OCI-LY7 (cell line): ENCODE results near the gene SIN3B.

Experiments
- EZH2phosphoT487 ChIP-seq: fragments of 200-600 bp; sonication (generic); IDR thresholded peaks from 2 replicates; pipeline ENCODE4 v1.6.1; 2018; ENCODE audit warnings: low read depth, borderline replicate concordance, mild to moderate bottlenecking, mixed run types, antibody characterized with exemption, low read length, moderate library complexity, mixed read lengths
- TF ChIP-seq, protein P1 (sequence below): fragments of 200-600 bp; sonication (generic); conservative IDR thresholded peaks from 2 replicates; pipeline ENCODE4 v1.5.1; 2014; ENCODE audit warnings: mild to moderate bottlenecking, antibody characterized with exemption, low read length, moderate library complexity, mixed read lengths

DNA sequence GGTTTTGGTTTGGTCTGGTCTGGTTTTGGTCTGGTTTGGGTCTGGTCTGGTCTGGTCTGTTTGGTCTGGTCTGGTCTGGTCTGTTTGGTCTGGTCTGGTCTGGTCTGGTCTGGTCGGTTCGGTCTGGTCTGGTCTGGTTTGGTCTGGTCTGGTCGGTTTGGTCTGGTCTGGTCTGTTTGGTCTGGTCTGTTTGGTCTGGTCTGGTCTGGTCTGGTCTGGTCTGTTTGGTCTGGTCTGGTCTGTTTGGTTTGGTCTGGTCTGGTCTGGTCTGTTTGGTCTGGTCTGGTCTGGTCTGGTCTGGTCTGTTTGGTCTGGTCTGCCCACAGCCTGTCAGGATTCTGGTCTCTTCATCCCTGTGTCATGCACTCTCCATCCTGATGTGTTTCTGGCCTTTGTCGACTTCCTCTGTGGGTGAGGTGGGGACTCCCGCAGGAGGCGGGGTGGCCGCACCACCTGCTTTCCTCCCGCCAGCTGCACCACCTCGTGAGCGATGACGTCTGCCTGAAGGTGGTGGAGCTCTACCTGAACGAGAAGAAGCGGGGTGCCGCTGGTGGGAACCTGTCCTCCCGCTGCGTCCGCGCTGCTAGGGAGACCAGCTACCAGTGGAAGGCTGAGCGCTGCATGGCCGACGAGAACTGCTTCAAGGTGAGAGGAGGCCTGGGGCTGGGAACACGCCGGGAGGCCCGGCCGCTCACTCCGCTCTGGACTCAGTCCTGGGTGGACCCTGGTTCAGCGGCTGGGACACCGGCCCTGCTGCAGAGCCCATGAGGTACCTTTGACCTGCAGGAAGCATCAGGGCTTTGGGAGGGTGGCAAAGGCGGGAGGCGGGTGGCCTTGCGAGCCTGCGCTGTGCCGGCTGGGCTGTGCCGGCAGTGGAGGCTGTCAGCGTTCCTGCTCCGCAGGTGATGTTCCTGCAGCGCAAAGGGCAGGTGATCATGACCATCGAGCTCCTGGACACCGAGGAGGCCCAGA lies 46.7 kb downstream of the SIN3B start:
- TF ChIP-seq, protein P1, sequence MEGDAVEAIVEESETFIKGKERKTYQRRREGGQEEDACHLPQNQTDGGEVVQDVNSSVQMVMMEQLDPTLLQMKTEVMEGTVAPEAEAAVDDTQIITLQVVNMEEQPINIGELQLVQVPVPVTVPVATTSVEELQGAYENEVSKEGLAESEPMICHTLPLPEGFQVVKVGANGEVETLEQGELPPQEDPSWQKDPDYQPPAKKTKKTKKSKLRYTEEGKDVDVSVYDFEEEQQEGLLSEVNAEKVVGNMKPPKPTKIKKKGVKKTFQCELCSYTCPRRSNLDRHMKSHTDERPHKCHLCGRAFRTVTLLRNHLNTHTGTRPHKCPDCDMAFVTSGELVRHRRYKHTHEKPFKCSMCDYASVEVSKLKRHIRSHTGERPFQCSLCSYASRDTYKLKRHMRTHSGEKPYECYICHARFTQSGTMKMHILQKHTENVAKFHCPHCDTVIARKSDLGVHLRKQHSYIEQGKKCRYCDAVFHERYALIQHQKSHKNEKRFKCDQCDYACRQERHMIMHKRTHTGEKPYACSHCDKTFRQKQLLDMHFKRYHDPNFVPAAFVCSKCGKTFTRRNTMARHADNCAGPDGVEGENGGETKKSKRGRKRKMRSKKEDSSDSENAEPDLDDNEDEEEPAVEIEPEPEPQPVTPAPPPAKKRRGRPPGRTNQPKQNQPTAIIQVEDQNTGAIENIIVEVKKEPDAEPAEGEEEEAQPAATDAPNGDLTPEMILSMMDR, result no peak
- TF ChIP-seq EZH2phosphoT487, result no peak
